ENCODE data around the gene HBZ.
A peak's percentile ranks its signal among the peaks of the same experiment; 100 is the strongest.
"Not testable (repeated sequence)": the region's sequence is repeated elsewhere in the genome, so short reads cannot be mapped to it uniquely, and the experiment has no call there.

HBZ gene

GRCh38 chr16:133716-134115 lies 18.7 kb upstream of the HBZ start:
- DNase-seq = no peak

- peak in 3 of 58 donors; percentile 15 to 27 (median 22) for DNase-seq
Observed at GRCh38 chr16:138049-138417, 14.4 kb upstream of the HBZ start.

- no peak for DNase-seq
Observed at GRCh38 chr16:140175-140857, 12.1 kb upstream of the HBZ start.

- peak in 11 of 58 donors; percentile 6 to 54 (median 19) for DNase-seq
Observed at GRCh38 chr16:142405-142967, 10.0 kb upstream of the HBZ start.

- no peak for DNase-seq
Observed at GRCh38 chr16:143047-143446, 9.4 kb upstream of the HBZ start.

GRCh38 chr16:143456-143855 lies 9.0 kb upstream of the HBZ start:
- DNase-seq = no peak

GRCh38 chr16:144797-145252 lies 7.6 kb upstream of the HBZ start:
- no peak for DNase-seq

GRCh38 chr16:146646-147045 lies 5.8 kb upstream of the HBZ start:
- DNase-seq = no peak

GRCh38 chr16:149024-149660 lies 3.3 kb upstream of the HBZ start:
- DNase-seq = no peak

- DNase-seq = not testable (repeated sequence)
Observed at GRCh38 chr16:153129-153521, 681 bp downstream of the HBZ start.

- not testable (repeated sequence) for DNase-seq
Observed at GRCh38 chr16:153550-154216, 1.2 kb downstream of the HBZ start.

- peak in 10 of 58 donors; percentile 3 to 42 (median 18) for DNase-seq
Observed at GRCh38 chr16:154217-155030, 2.0 kb downstream of the HBZ start.

GRCh38 chr16:155031-155398 lies 2.6 kb downstream of the HBZ start:
- no peak for DNase-seq

GRCh38 chr16:159136-159849 lies 6.8 kb downstream of the HBZ start:
- no peak for DNase-seq

- not testable (repeated sequence) for DNase-seq
Observed at GRCh38 chr16:160242-160641, 7.8 kb downstream of the HBZ start.

GRCh38 chr16:160691-161190 lies 8.3 kb downstream of the HBZ start:
- no peak for DNase-seq

GRCh38 chr16:162271-162991 lies 10.0 kb downstream of the HBZ start:
- no peak for DNase-seq

GRCh38 chr16:163139-163538 lies 10.7 kb downstream of the HBZ start:
- not testable (repeated sequence) for DNase-seq

GRCh38 chr16:163696-164095 lies 11.3 kb downstream of the HBZ start:
- DNase-seq = not testable (repeated sequence)
